ENCODE results near the gene BRSK2. TPM values are rescaled to one million over a fixed set of nuclear protein-coding genes. Genes with fewer than 3 reads are reported as not detected.

The BRSK2 gene
- total RNA-seq, 4 donors from 2014 or later, result 0.24 to 0.81 TPM; not detected in 2

- ATAC-seq (no peak), DNase-seq (no peak)
- Histone ChIP-seq H3K4me3 (no peak overlapping the region), H3K27me3 (peaks cover 44 to 57% (median 51%) of the 10 kb centered on the region in 3 donors), H3K36me3 (no peaks in the 10 kb centered on the region), H3K27ac (no peak overlapping the region), H3K9me3 (no peaks in the 10 kb centered on the region), H3K4me1 (peaks cover 4 to 8% of the 10 kb centered on the region in 2 donors)
- in situ Hi-C loops (cut with MboI; ENCODE audit: low sequenced_read_pairs in 4 of 4), result no loop called here
- TF ChIP-seq CTCF (IDR thresholded peaks at IDR 0.05 in 4 of 5, conservative IDR thresholded peaks at IDR 0.05 in 1 of 5) (no peak), POLR2A (IDR thresholded peaks at IDR 0.05) (no peak)
- intact Hi-C loops (cut with DNase I; ENCODE audit: low total_unique reads), result loop anchor here (2.0 to 10.0 kb wide), 3 partner anchors 51 to 123 kb away; no protein-coding TSS in a partner anchor
Observed at GRCh38 chr11:1387961-1388762, 1.6 kb upstream of the BRSK2 start.

DNA sequence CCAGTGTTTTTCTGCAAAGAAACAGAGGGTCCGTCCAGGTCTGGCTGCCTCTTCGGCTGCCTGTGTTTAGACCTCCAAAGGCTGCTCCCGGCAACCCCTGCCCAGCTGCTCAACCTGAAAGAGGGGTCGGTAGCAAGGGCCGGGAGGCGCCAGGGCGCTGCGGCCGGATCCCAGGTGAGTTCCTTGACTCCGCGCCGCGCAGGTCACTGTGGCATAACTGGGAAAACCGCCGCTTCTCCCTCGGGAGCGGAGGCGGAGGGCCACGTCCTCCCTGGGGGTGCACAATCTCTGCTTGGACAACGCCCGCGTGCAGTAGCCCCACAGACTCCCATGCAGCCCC is 1.0 kb upstream of the BRSK2 start:
- intact Hi-C loops (cut with DNase I; ENCODE audit: low total_unique reads), result loop anchor here (1.0 to 10.0 kb wide), 4 partner anchors 52 to 124 kb away; partner anchors contain the start of gene TOLLIP
- Histone ChIP-seq H3K36me3 (no peaks in the 10 kb centered on the region), H3K4me1 (peaks cover 4 to 8% of the 10 kb centered on the region in 2 donors), H3K9me3 (no peaks in the 10 kb centered on the region), H3K27ac (no peak overlapping the region), H3K4me3 (peak overlapping the region in 1 of 4 donors; percentile 46), H3K27me3 (peaks cover 48 to 55% (median 51%) of the 10 kb centered on the region in 3 donors)
- in situ Hi-C loops (cut with MboI; ENCODE audit: low sequenced_read_pairs in 4 of 4), result no loop called here
- DNase-seq, result no peak
- no peak for ATAC-seq
- no peak for TF ChIP-seq POLR2A (IDR thresholded peaks at IDR 0.05)
- TF ChIP-seq CTCF (IDR thresholded peaks at IDR 0.05 in 4 of 5, conservative IDR thresholded peaks at IDR 0.05 in 1 of 5), result no peak

GRCh38 chr11:1389103-1389931 is 417 bp upstream of the BRSK2 start:
- peak overlapping the region in 1 of 4 donors; percentile 16 for H3K27ac ChIP-seq
- H3K27me3 ChIP-seq, result peaks cover 45 to 50% (median 48%) of the 10 kb centered on the region in 3 donors
- intact Hi-C loops (cut with DNase I; ENCODE audit: low total_unique reads) (loop anchor here (1.0 to 10.0 kb wide), 4 partner anchors 53 to 125 kb away; partner anchors contain the start of gene TOLLIP), in situ Hi-C loops (cut with MboI; ENCODE audit: low sequenced_read_pairs in 4 of 4) (no loop called here)
- no peaks in the 10 kb centered on the region for H3K9me3 ChIP-seq
- no peaks in the 10 kb centered on the region for H3K36me3 ChIP-seq
- ATAC-seq, result peak; percentile 96 to 98
- TF ChIP-seq CTCF (IDR thresholded peaks at IDR 0.05 in 4 of 5, conservative IDR thresholded peaks at IDR 0.05 in 1 of 5) (peak in 1 of 5 experiments; percentile 32), POLR2A (IDR thresholded peaks at IDR 0.05) (no peak)
- peak; percentile 94 for DNase-seq
- peak overlapping the region; percentile 44 to 67 (median 50) for H3K4me3 ChIP-seq
- peaks cover 4 to 8% of the 10 kb centered on the region in 2 donors for H3K4me1 ChIP-seq

DNA sequence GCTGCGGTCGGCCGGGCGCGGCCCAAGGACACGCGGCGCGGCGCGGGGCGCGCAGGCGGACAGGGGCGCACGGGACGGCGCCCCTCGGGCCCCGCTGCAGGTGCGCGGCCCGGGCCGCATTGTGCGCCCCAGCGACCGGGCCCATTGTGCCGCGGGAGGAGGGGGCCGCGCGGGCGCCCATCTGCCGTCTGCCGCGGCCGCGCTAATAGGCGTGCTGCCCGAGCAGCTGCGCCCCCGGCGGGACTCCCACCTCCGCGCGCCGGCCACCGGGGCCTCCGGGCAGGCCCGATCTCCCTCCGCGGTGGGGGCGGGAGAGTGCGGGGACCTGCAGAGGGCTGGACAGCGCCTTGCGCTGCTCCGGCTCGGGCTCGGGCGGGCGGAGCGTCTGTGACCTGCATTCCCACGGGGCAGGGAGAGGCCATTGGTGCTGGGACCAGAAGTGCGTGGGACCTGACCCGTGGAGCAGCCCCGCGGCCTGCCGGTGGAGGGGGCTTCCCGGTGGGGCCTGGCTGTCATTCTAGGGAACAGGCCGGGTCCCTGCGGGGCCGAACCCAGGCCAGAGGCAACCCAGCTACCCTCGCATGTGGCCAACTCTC is 933 bp downstream of the BRSK2 start:
- Histone ChIP-seq H3K36me3 (no peaks in the 10 kb centered on the region), H3K27me3 (peaks cover 42 to 48% (median 47%) of the 10 kb centered on the region in 3 donors), H3K4me3 (peak overlapping the region in 1 of 4 donors; percentile 7), H3K4me1 (peaks cover 4 to 8% of the 10 kb centered on the region in 2 donors), H3K27ac (no peak overlapping the region), H3K9me3 (no peaks in the 10 kb centered on the region)
- TF ChIP-seq CTCF (IDR thresholded peaks at IDR 0.05 in 4 of 5, conservative IDR thresholded peaks at IDR 0.05 in 1 of 5), result no peak
- intact Hi-C loops (cut with DNase I; ENCODE audit: low total_unique reads) (no loop called here), in situ Hi-C loops (cut with MboI; ENCODE audit: low sequenced_read_pairs in 4 of 4) (no loop called here)
- no peak for ATAC-seq
- no peak for DNase-seq
